ENCODE results near the gene CFAP100.

Gene CFAP100

DNA sequence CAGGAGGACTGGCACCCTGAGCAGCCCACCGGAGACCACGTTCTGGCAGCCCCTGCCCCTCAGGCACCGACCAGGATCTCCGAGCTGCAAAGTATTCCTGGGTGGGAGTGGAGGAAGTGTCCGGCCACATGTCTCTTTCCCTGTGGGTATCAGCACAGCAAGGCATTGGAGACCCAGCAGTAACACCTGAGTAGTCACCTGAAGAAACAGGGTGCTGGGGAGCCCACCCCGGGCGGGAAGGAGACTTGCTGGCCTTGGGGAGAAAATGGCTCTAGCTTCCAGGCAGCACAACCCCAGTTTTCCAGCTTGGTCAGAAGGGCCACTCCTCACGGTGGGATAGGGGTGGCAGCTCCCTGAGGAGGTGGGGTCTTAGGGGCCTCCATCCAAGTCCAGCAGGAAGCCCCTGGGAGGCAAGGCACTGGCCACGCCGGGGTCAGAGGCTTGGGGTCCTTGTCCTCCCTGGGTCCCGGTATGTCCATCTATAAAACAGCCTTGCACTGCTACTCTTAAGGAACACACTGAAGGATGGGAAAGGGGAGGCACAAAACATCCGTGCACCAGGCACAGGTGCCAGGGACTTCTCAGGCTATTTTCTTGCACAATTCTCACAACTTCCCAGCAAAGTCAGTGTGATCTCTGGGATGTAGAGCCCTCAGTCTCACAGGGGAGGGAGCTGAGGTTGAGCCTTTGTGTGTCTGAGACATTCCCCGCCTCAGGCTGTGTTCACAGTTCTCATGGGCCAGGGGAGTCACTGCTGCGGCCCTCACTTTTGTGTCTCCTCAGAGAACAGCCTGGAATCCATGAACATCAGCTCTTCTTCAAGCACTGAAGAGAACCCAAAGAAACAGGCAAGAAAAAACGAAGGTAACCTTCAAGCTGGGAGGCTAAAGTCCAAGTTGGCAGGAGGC lies 11.9 kb downstream of the CFAP100 start:
- no peak for DNase-seq

DNA sequence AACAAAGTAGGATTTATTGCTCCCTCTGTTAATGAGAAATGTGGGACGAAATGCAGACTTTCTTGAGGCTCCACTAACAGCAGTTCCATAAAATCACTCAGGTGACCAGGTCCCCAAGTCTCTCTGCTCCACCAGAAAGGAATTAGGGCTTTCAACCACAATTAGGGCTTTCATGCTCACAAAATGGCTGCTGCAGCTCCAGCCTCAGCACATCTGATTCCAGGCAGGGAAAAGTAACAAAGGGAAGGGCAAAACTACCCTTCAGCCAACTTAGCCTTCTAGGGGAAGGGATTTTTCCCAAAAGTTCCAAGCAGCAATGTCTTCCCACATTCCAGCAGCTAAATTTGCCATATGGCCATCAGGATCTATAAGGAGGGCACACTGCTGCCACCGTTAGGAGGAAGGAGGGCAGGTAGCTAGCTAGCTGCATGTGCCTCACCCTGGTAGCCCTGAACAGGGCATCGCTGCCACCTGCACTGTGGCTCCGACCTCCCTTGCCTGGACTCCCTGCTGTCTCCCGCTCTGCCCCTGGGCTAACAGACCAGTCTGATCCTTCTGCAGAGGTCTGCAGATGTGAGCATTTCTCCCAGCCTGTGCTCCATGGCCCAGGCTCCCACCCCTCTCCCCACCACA lies 12.8 kb downstream of the CFAP100 start:
- DNase-seq = no peak

- no peak for DNase-seq
Measured at GRCh38 chr3:126408099-126408498, 13.4 kb downstream of the CFAP100 start.

GRCh38 chr3:126412841-126413692 lies 18.4 kb downstream of the CFAP100 start:
- no peak for DNase-seq

- DNase-seq = no peak
Measured at GRCh38 chr3:126413693-126414080, 19.0 kb downstream of the CFAP100 start.

GRCh38 chr3:126414406-126414805 lies 19.7 kb downstream of the CFAP100 start:
- no peak for DNase-seq

GRCh38 chr3:126414961-126415660 lies 20.4 kb downstream of the CFAP100 start:
- no peak for DNase-seq

DNA sequence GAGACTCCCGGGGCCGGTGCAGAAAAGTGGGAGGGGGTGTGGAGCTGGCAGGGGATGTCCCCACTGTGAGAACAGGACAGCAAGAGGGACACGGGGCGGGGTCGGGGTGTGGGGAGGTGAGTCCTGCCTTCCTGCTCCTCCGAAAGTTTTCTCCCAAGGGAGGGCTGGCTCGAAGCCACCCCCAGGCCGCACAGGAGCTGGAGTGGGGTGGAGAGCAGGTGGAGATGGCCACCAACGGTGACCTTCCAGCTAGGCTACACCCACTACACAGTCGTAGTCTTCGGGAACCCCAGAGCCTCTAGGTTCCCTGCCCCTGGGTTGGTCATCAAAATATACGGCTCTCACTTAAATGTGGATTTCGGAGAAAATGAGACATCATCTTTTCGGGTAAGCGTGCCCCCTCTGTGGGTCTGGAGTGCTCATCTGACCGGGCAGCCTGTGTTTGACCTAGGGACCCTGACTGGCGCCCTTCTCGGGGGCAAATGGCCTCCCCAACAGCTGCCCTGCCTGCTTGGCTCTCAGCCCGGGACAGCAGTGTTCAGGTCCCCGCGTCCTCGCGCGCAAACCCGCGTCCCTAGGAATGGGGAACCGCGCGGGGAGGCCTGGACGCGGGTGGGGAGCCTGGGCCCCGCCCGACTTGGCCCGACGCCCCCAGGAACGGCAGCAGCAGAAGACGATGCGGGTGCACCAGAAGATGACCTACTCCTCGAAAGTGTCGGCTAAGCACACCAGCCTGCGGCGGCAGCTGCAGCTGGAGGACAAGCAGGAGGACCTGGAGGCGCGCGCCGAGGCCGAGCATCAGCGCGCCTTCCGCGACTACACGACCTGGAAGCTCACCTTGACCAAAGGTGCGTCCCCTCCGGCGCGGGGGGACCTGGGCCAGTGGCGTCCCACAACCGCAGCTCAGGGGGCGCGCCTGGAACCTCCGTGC lies 21.2 kb downstream of the CFAP100 start:
- no peak for DNase-seq

DNA sequence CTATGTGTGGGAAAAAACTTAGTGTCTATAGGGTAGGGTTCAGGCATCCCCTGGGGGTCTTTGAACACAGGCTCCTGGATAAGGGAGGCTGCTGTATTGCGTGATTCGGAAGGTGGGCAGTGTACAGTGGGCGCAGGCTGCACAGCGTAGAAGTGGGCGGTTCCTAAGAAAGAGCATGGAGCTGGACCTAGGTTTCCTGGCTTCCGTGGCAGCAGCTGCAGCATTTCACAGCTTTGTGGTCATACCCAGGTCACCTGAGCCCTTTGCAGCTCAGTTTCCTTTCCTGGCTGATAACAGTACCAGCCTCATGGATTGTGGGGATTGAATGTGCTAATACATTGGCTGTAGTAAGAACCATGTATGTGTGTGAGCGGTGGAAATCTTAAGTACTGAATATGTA lies 22.2 kb downstream of the CFAP100 start:
- DNase-seq = no peak

DNA sequence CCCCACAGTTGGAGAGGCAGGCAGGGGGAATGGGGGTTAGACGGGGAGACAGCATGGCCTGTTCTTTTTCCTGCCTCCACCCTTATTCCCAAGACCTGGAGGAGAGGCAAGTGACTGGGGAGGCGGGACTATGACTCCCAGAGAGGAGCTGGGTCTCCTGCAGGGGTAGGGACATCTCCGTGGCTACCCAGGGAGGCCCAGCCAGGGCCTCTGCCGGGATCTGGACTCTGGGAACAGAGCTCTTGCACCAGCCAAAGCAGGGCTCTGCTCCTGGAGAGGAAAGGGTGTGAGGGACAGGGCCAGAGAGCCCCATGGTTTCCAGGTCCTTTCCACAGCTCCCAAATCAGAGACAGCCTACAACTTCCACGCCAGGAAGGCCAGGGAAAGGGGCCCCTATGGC lies 22.8 kb downstream of the CFAP100 start:
- DNase-seq = no peak

DNA sequence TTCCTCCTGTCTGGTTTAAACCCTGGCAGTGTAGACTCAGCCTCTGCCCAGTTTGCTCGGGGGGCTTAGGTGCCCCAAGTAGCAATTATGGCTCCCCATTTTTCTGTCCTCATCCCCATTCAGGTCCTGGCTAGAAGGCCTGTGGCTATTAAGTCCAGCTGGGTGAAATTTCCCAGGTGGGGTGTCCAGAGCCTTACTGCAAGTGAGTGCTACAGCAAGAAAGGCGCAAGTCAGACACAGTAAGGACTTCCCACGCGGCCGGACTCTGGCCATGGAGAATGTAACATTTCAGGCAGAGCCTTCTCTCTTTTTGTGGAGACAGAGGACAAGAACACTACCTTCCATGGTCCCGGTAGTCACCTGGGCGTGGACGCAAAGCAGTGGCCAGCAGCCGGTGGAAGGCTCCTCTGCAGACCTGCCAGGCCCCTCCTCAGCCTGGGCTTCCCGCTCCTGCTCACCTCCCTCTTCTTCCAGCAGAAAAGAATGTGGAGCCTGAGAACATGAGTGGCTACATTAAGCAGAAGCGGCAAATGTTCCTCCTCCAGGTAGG lies 23.3 kb downstream of the CFAP100 start:
- DNase-seq = no peak

DNA sequence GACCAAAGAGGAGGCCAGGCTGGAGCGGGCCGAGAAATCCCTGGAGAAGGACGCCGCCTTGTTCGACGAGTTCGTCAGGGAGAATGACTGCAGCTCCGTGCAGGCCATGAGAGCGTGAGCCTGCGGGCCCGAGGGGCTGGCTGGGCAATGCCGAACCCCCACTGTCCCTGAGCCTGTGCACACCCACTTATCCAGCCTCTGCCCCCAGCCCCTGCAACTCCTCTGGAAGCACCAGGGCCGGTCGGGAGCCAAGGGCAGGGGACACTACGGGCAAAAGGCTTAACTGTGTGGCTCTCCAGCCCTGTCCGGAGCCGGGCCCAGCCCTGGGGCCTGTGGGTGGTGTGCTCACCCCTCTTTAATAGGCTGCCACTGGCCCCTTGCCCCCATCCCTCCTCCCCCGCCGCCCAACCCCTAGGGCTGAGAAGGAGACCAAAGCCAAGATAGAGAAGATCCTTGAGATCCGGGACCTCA lies 24.0 kb downstream of the CFAP100 start:
- DNase-seq = no peak

- DNase-seq = peak; percentile 17
Measured at GRCh38 chr3:126419151-126419703, 24.5 kb downstream of the CFAP100 start.

- no peak for DNase-seq
Measured at GRCh38 chr3:126419886-126420786, 25.4 kb downstream of the CFAP100 start.

GRCh38 chr3:126421573-126422119 lies 26.9 kb downstream of the CFAP100 start:
- DNase-seq = peak; percentile 14

DNA sequence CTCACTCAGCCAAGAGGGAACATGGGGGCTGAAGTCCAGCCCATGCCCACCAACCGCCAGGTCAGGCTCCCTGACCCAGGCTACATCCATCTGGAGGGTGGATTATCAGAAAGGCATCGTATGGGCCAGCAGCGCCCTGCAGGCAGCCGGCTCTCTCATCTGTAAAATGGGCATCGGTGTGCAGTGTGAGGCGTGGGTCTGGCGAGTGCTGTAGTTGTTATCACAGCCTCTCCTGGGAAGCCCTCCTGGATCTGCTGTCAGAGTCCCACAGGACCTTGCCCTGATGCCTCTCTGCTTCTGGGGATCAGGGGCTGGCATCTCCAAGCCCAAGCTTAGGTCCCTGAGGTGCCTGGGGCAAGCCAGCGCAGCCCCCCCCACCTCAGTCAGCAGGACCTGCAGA lies 27.4 kb downstream of the CFAP100 start:
- no peak for DNase-seq

GRCh38 chr3:126422571-126423091 lies 27.9 kb downstream of the CFAP100 start:
- DNase-seq = peak; percentile 11

- DNase-seq = no peak
Measured at GRCh38 chr3:126423191-126424038, 28.7 kb downstream of the CFAP100 start.
